Embryonic facial prominence (tissue), 1 donor: ENCODE data around the gene CACUL1.
"Not testable (repeated sequence)": the region's sequence is repeated elsewhere in the genome, so short reads cannot be mapped to it uniquely, and the experiment has no call there.

Source experiments
- DNase-seq: peaks from one replicate; pipeline ENCODE4 v3.0.0-alpha.2; 2016; ENCODE audit errors: extremely low spot score

The CACUL1 gene

GRCh38 chr10:118768041-118768919 is 13.5 kb upstream of the CACUL1 start:
- no peak for DNase-seq

GRCh38 chr10:118767297-118768040 is 12.7 kb upstream of the CACUL1 start:
- no peak for DNase-seq

- DNase-seq: no peak
Observed at GRCh38 chr10:118764195-118764594, 9.4 kb upstream of the CACUL1 start.

- DNase-seq: no peak
Observed at GRCh38 chr10:118763202-118763988, 8.6 kb upstream of the CACUL1 start.

- no peak for DNase-seq
Observed at GRCh38 chr10:118760265-118760664, 5.5 kb upstream of the CACUL1 start.

GRCh38 chr10:118758449-118758848 is 3.7 kb upstream of the CACUL1 start:
- no peak for DNase-seq

- DNase-seq: no peak
Observed at GRCh38 chr10:118754229-118754555, 578 bp downstream of the CACUL1 start.

GRCh38 chr10:118753331-118754228 is 1.2 kb downstream of the CACUL1 start:
- no peak for DNase-seq

- no peak for DNase-seq
Observed at GRCh38 chr10:118752409-118752808, 2.4 kb downstream of the CACUL1 start.

GRCh38 chr10:118751265-118751664 is 3.5 kb downstream of the CACUL1 start:
- DNase-seq: no peak

- DNase-seq: no peak
Observed at GRCh38 chr10:118748041-118748440, 6.7 kb downstream of the CACUL1 start.

- DNase-seq: no peak
Observed at GRCh38 chr10:118746246-118746645, 8.5 kb downstream of the CACUL1 start.

GRCh38 chr10:118745056-118745455 is 9.7 kb downstream of the CACUL1 start:
- no peak for DNase-seq

GRCh38 chr10:118744346-118744918 is 10.3 kb downstream of the CACUL1 start:
- not testable (repeated sequence) for DNase-seq

GRCh38 chr10:118742782-118743181 is 12.0 kb downstream of the CACUL1 start:
- no peak for DNase-seq

- DNase-seq: no peak
Observed at GRCh38 chr10:118742032-118742431, 12.7 kb downstream of the CACUL1 start.

GRCh38 chr10:118738406-118738805 is 16.4 kb downstream of the CACUL1 start:
- DNase-seq: no peak

- DNase-seq: no peak
Observed at GRCh38 chr10:118737603-118738302, 17.0 kb downstream of the CACUL1 start.

- DNase-seq: no peak
Observed at GRCh38 chr10:118735294-118735693, 19.5 kb downstream of the CACUL1 start.

- no peak for DNase-seq
Observed at GRCh38 chr10:118734475-118734874, 20.3 kb downstream of the CACUL1 start.
